Gastrocnemius medialis (tissue), 4 donors: ENCODE results near the gene RHAG. TPM values are rescaled to one million over a fixed set of nuclear protein-coding genes. Genes with fewer than 3 reads are reported as not detected.

Source experiments
- ATAC-seq, 2 donors: fragments of 150-250 bp; one replicate each; pipeline ENCODE4 v1.9.1; 2016
- DNase-seq, 2 donors: peaks; one replicate each; pipeline ENCODE4 v3.0.0-alpha.2; 2019
- H3K27ac ChIP-seq, 4 donors: fragments of 200-600 bp; sonication (generic); 1 replicate in 1 of 4; 2 replicates in 3 of 4; pipeline ENCODE4 v1.5.1; 2016 to 2018; ENCODE audit warnings: mild to moderate bottlenecking in 2 of 4, moderate library complexity in 1 of 4
- H3K27me3 ChIP-seq, 3 donors: fragments of 200-600 bp; sonication (generic) in 2 of 3; 1 replicate in 1 of 3; 2 replicates in 2 of 3; pipeline versions ENCODE4 v1.5.1 to v1.6.0; 2016 to 2019; ENCODE audit warnings: mild to moderate bottlenecking in 1 of 3, moderate library complexity in 1 of 3
- H3K36me3 ChIP-seq, 2 donors: fragments of 200-600 bp; sonication (generic) in 1 of 2; one replicate each; pipeline ENCODE4 v1.5.1; 2017 to 2018
- H3K4me1 ChIP-seq, 2 donors: fragments of 200-600 bp; sonication (generic) in 1 of 2; one replicate each; pipeline ENCODE4 v1.5.1; 2016 to 2017; ENCODE audit warnings: mild to moderate bottlenecking in 2 of 2
- H3K4me3 ChIP-seq, 4 donors: fragments of 200-600 bp; sonication (generic) in 3 of 4; 1 replicate in 1 of 4; 2 replicates in 3 of 4; pipeline ENCODE4 v1.5.1; 2016 to 2019; ENCODE audit warnings: mild to moderate bottlenecking in 2 of 4
- H3K9me3 ChIP-seq, 3 donors: fragments of 200-600 bp; sonication (generic) in 2 of 3; 1 replicate in 1 of 3; 2 replicates in 2 of 3; pipeline ENCODE4 v1.5.1; 2016 to 2019
- POLR2A ChIP-seq, 2 donors: fragments of 450-650 bp; IDR thresholded peaks; one replicate each; pipeline ENCODE4 v1.6.1; 2017; ENCODE audit warnings: antibody characterized with exemption in 2 of 2, mild to moderate bottlenecking in 2 of 2, moderate library complexity in 2 of 2
- in situ Hi-C, 4 donors: fragments of 200-750 bp; cut with MboI; loops; one replicate each; pipeline versions ENCODE4 v1.15.0 to v1.8.0; 2017; ENCODE audit warnings: low sequenced_read_pairs in 4 of 4
- intact Hi-C: fragments of 100-400 bp; cut with DNase I; formaldehyde crosslinking; loops from one replicate; pipeline ENCODE4 v1.15.1; 2023; ENCODE audit warnings: low total_unique reads
- total RNA-seq, 4 donors: library from RNA; depleted of rRNA; stranded (reverse); fragments of >200 nt; gene quantifications; one replicate each; pipeline versions ENCODE4 v1.1.0 to v1.2.3, GENCODE V29; 2016
- TF ChIP-seq, protein P1 (sequence below), 5 experiments: fragments of 450-650 bp in 3 of 5; fragments of 200-600 bp in 2 of 5; sonication (generic) in 2 of 5; IDR thresholded peaks in 4 of 5; conservative IDR thresholded peaks in 1 of 5; 1 replicate in 4 of 5; 2 replicates in 1 of 5; pipeline ENCODE4 v1.5.1; 2016 to 2019; ENCODE audit warnings: antibody characterized with exemption in 5 of 5, mild to moderate bottlenecking in 3 of 5, moderate library complexity in 3 of 5

Gene RHAG
- total RNA-seq, 4 donors from 2014 or later = 0.26 TPM; not detected in 3

DNA sequence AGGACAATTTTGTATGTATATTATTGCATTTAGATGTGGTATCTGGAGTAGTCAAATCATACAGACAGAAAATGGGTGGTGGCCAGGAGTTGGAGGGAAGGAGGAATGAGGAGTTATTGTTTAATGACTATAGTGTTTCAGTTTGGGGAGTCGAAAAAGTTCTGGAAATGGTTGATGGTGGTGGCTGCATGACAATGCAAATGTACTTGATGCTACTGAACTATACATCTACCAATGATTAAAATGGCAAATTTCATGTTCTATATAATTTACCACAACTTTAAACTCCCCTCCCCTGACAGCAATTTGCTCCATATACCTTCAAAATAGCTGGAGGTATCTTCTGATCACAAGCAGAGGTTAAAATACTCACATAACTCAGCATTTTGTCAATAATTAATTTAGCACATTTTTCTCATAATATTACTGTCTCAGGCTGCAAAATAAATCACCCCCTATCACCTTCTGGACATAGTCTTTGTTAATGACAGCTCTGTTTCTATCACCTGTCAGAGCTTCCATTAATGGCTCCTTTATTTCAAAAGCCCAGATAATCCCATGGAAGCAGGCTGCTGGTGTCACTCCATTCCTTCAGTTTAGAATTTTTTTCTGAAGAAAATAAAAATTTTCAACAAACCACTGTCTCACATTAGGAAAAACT lies 25.7 kb upstream of the RHAG start:
- intact Hi-C loops (no loop called here), in situ Hi-C loops (no loop called here)
- ATAC-seq (no peak), DNase-seq (no peak)
- Histone ChIP-seq H3K27me3 (no peaks in the 10 kb centered on the region), H3K4me1 (no peaks in the 10 kb centered on the region), H3K4me3 (no peak overlapping the region), H3K27ac (no peak overlapping the region), H3K9me3 (no peaks in the 10 kb centered on the region), H3K36me3 (no peaks in the 10 kb centered on the region)
- TF ChIP-seq POLR2A (IDR thresholded peaks at IDR 0.05) = no peak
- TF ChIP-seq, protein P1, sequence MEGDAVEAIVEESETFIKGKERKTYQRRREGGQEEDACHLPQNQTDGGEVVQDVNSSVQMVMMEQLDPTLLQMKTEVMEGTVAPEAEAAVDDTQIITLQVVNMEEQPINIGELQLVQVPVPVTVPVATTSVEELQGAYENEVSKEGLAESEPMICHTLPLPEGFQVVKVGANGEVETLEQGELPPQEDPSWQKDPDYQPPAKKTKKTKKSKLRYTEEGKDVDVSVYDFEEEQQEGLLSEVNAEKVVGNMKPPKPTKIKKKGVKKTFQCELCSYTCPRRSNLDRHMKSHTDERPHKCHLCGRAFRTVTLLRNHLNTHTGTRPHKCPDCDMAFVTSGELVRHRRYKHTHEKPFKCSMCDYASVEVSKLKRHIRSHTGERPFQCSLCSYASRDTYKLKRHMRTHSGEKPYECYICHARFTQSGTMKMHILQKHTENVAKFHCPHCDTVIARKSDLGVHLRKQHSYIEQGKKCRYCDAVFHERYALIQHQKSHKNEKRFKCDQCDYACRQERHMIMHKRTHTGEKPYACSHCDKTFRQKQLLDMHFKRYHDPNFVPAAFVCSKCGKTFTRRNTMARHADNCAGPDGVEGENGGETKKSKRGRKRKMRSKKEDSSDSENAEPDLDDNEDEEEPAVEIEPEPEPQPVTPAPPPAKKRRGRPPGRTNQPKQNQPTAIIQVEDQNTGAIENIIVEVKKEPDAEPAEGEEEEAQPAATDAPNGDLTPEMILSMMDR (IDR thresholded peaks at IDR 0.05 in 4 of 5, conservative IDR thresholded peaks at IDR 0.05 in 1 of 5) = no peak

DNA sequence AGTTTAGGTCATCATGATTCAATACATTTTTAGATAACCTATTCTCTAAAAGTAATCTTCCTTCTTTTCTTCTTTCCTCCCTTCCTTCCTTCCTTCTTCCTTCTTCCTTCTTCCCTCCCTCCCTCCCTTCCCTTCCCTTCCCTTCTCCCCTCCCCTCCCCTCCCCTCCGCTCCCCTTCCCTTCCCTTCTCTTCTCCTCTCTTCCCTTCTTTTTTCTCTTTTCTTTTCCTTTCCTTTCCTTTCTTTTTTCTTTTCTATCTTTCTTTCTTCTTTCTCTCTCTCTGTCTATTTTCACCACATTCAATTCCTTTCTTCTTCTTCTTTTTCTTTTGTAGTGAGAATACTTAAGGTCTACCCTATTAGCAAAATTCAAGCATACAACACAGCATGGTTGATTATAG lies 17.3 kb upstream of the RHAG start:
- DNase-seq (no peak), ATAC-seq (no peak)
- H3K4me3 ChIP-seq = no peak overlapping the region
- no peaks in the 10 kb centered on the region for H3K27me3 ChIP-seq
- in situ Hi-C loops = no loop called here
- intact Hi-C loops = no loop called here
- TF ChIP-seq, protein P1 (IDR thresholded peaks at IDR 0.05 in 4 of 5, conservative IDR thresholded peaks at IDR 0.05 in 1 of 5) = no peak
- no peak for TF ChIP-seq POLR2A (IDR thresholded peaks at IDR 0.05)
- H3K9me3 ChIP-seq = no peaks in the 10 kb centered on the region
- no peaks in the 10 kb centered on the region for H3K4me1 ChIP-seq
- H3K27ac ChIP-seq = no peak overlapping the region
- H3K36me3 ChIP-seq = no peaks in the 10 kb centered on the region

DNA sequence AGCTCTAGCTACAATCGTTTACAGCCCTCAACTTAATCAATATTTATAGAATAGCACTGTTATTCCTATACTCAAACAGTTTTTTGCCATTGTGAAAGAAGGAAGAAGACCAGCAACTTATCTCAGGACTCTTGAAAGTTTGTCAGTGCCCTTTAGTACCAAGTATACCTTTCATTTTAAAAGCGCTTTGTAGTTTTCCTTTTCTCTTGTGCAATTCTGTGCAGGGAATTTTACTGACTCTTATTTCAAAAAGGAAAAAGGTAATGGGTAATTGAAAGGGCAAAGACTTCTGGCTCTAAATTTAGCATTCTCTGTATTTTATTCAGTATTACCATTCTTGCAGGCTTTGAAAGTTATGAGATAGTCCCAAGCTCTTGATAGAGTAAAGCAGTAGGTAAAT lies 16.8 kb upstream of the RHAG start:
- Histone ChIP-seq H3K27ac (no peak overlapping the region), H3K36me3 (no peaks in the 10 kb centered on the region), H3K4me3 (no peak overlapping the region), H3K27me3 (no peaks in the 10 kb centered on the region), H3K9me3 (no peaks in the 10 kb centered on the region), H3K4me1 (no peaks in the 10 kb centered on the region)
- ATAC-seq (no peak), DNase-seq (no peak)
- intact Hi-C loops = no loop called here
- TF ChIP-seq, protein P1 (IDR thresholded peaks at IDR 0.05 in 4 of 5, conservative IDR thresholded peaks at IDR 0.05 in 1 of 5) = no peak
- no peak for TF ChIP-seq POLR2A (IDR thresholded peaks at IDR 0.05)
- in situ Hi-C loops = no loop called here

DNA sequence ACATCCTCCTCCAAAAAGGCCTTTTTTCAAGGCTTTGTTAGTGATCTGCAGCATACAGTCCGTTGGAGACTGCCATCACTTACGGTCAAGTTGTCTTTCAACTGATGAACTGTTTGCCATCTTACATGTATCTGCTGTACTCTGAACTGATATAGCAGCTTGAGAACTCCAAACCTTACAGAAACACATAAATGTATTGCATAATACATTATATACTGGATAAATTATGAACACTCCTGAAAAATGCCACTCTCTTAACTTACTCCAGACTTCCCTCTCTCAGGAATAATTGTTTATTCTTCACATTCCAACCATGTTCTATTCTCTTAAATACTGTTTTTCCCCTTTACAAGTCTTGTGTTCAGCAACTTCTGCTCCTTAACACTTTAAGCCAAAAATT lies 14.6 kb upstream of the RHAG start:
- Histone ChIP-seq H3K4me1 (no peaks in the 10 kb centered on the region), H3K36me3 (no peaks in the 10 kb centered on the region), H3K27ac (no peak overlapping the region), H3K27me3 (no peaks in the 10 kb centered on the region), H3K4me3 (no peak overlapping the region), H3K9me3 (no peaks in the 10 kb centered on the region)
- intact Hi-C loops (no loop called here), in situ Hi-C loops (no loop called here)
- DNase-seq (no peak), ATAC-seq (no peak)
- no peak for TF ChIP-seq POLR2A (IDR thresholded peaks at IDR 0.05)
- TF ChIP-seq, protein P1 (IDR thresholded peaks at IDR 0.05 in 4 of 5, conservative IDR thresholded peaks at IDR 0.05 in 1 of 5) = no peak

DNA sequence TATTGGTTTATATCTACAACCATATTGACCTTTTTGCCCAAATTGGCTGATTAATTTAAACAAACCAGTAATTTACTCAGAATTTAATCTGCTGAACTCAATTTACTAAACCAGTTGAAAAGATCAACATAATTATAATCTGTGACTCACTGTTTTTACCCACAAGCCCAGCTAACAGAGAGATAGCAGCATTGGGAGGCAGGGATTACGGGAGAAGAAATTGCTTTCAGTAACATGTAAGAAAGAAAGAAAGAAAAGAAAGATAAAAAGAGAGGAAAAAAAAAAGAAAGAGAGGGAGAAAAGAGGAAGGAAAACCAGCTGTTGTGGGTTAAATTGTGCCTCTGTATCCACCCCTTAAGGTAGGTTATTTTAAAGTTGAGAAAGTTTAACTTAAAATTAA lies 13.3 kb upstream of the RHAG start:
- Histone ChIP-seq H3K36me3 (no peaks in the 10 kb centered on the region), H3K4me1 (no peaks in the 10 kb centered on the region), H3K9me3 (no peaks in the 10 kb centered on the region), H3K27me3 (no peaks in the 10 kb centered on the region), H3K4me3 (no peak overlapping the region), H3K27ac (no peak overlapping the region)
- TF ChIP-seq, protein P1 (IDR thresholded peaks at IDR 0.05 in 4 of 5, conservative IDR thresholded peaks at IDR 0.05 in 1 of 5) = no peak
- TF ChIP-seq POLR2A (IDR thresholded peaks at IDR 0.05) = no peak
- in situ Hi-C loops = no loop called here
- intact Hi-C loops = no loop called here
- DNase-seq (no peak), ATAC-seq (no peak)
